Kidney (tissue), 14 donors: ENCODE results near the gene CELSR2. TPM values are rescaled to one million over a fixed set of nuclear protein-coding genes. Genes with fewer than 3 reads are reported as not detected.

Experiments used
- DNase-seq, 5 donors: peaks; one replicate each; pipeline ENCODE4 v3.0.0-alpha.2; 2013 to 2020
- FAIRE-seq: peaks from 2 replicates; lab custom pipeline; 2012; peaks lifted over from hg19 to GRCh38; lab: Jason Lieb, UNC
- H3K27ac ChIP-seq, 2 donors: one replicate each; pipeline ENCODE4 v1.7.0; 2013; ENCODE audit warnings: low read depth in 2 of 2, low read length in 2 of 2, inconsistent platforms in 1 of 2
- H3K27me3 ChIP-seq: one replicate; pipeline ENCODE4 v1.7.1; 2013; ENCODE audit warnings: low read length, inconsistent platforms; ENCODE audit not compliant: control insufficient read depth, insufficient read depth
- H3K36me3 ChIP-seq, 3 donors: one replicate each; pipeline versions ENCODE4 v1.7.0 to v1.7.1; 2013; ENCODE audit warnings: low read length in 3 of 3, control low read depth in 1 of 3, inconsistent platforms in 1 of 3; ENCODE audit not compliant: insufficient read depth in 3 of 3, control insufficient read depth in 2 of 3
- H3K4me1 ChIP-seq, 3 donors: one replicate each; pipeline versions ENCODE4 v1.7.0 to v1.7.1; 2013; ENCODE audit warnings: low read length in 3 of 3, inconsistent platforms in 1 of 3, low read depth in 1 of 3; ENCODE audit not compliant: control insufficient read depth in 2 of 3, insufficient read depth in 2 of 3
- H3K4me3 ChIP-seq, 3 donors: one replicate each; pipeline versions ENCODE4 v1.7.0 to v1.8.1; 2013; ENCODE audit warnings: low read length in 3 of 3, control low read depth in 1 of 3, inconsistent platforms in 1 of 3
- H3K9ac ChIP-seq, 3 donors: one replicate each; pipeline versions ENCODE4 v1.7.0 to v1.7.1; 2013; ENCODE audit warnings: low read length in 3 of 3, control low read depth in 1 of 3, inconsistent platforms in 1 of 3
- H3K9me3 ChIP-seq, 3 donors: one replicate each; pipeline versions ENCODE4 v1.7.0 to v1.7.1; 2013; ENCODE audit warnings: low read length in 3 of 3, control low read depth in 1 of 3, inconsistent platforms in 1 of 3; ENCODE audit not compliant: control insufficient read depth in 2 of 3, insufficient read depth in 1 of 3
- intact Hi-C: fragments of 100-400 bp; cut with DNase I; formaldehyde crosslinking; loops from one replicate; pipeline ENCODE4 v1.11.1; 2022
- polyA plus RNA-seq: library from polyadenylated mRNA; stranded (reverse); fragments of 350-450 nt; fragmentation: Illumina TruSeq; extraction: RNeasy Lipid Tissue Mini Kit (QIAGEN cat#74804); gene quantifications from one replicate; pipeline ENCODE4 v1.2.3, GENCODE V29; 2014; ENCODE audit warnings: low read depth, low replicate concordance; ENCODE audit not compliant: insufficient read depth
- total RNA-seq: library from RNA; stranded (reverse); fragmentation: NEBNext Ultra II Directional; extraction: Animal tissue kit (Norgen Biotek cat#: 25700); gene quantifications from one replicate; pipeline ENCODE4 v1.2.1, GENCODE V29; 2021
- TF ChIP-seq, protein P1 (sequence below): IDR thresholded peaks from 3 replicates; pipeline ENCODE4 v1.5.1; 2012; ENCODE audit warnings: mild to moderate bottlenecking, moderate library complexity, borderline replicate concordance; ENCODE audit not compliant: insufficient read depth; ENCODE audit errors: extremely low read depth
- donor health status: control.
- donor health status: control.
- donor health status: control.
- donor health status: control.
- donor health status: control.
- donor health status: DM: yes; HTN: yes; CAD: no.
- donor health status: Normal renal cell carcinoma (clear cell type).

Gene CELSR2
- total and polyA plus RNA-seq, 2 donors from 2014 or later = 10.6 to 65.6 TPM

- no peaks in the 10 kb centered on the region for H3K9me3 ChIP-seq
- H3K4me3 ChIP-seq = no peak overlapping the region
- no peak overlapping the region for H3K9ac ChIP-seq
- TF ChIP-seq, protein P1, sequence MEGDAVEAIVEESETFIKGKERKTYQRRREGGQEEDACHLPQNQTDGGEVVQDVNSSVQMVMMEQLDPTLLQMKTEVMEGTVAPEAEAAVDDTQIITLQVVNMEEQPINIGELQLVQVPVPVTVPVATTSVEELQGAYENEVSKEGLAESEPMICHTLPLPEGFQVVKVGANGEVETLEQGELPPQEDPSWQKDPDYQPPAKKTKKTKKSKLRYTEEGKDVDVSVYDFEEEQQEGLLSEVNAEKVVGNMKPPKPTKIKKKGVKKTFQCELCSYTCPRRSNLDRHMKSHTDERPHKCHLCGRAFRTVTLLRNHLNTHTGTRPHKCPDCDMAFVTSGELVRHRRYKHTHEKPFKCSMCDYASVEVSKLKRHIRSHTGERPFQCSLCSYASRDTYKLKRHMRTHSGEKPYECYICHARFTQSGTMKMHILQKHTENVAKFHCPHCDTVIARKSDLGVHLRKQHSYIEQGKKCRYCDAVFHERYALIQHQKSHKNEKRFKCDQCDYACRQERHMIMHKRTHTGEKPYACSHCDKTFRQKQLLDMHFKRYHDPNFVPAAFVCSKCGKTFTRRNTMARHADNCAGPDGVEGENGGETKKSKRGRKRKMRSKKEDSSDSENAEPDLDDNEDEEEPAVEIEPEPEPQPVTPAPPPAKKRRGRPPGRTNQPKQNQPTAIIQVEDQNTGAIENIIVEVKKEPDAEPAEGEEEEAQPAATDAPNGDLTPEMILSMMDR = no peak
- H3K27ac ChIP-seq = no peak overlapping the region
- H3K36me3 ChIP-seq = peaks cover 4 to 44% (median 33%) of the 10 kb centered on the region in 3 donors
- H3K27me3 ChIP-seq = no peaks in the 10 kb centered on the region
- FAIRE-seq = no peak
- intact Hi-C loops = no loop called here
- DNase-seq = no peak
- H3K4me1 ChIP-seq = no peaks in the 10 kb centered on the region
These were observed 21.2 kb upstream of the CELSR2 start for GRCh38 chr1:109228167-109228566.

- no peak for FAIRE-seq
- intact Hi-C loops = no loop called here
- TF ChIP-seq, protein P1 = no peak
These were observed 19.7 kb upstream of the CELSR2 start for GRCh38 chr1:109229531-109230127.

GRCh38 chr1:109231066-109231465 lies 18.3 kb upstream of the CELSR2 start:
- Histone ChIP-seq H3K27me3 (no peaks in the 10 kb centered on the region), H3K4me3 (no peak overlapping the region), H3K36me3 (peaks cover 6 to 56% (median 45%) of the 10 kb centered on the region in 3 donors), H3K9me3 (no peaks in the 10 kb centered on the region), H3K9ac (no peak overlapping the region), H3K27ac (no peak overlapping the region), H3K4me1 (no peaks in the 10 kb centered on the region)
- FAIRE-seq (no peak), DNase-seq (no peak)
- TF ChIP-seq, protein P1 = no peak
- intact Hi-C loops = no loop called here

More at GRCh38 chr1:109229531-109230127, 19.7 kb upstream of the CELSR2 start:
- H3K9ac ChIP-seq = no peak overlapping the region
- no peaks in the 10 kb centered on the region for H3K9me3 ChIP-seq
- no peak overlapping the region for H3K27ac ChIP-seq
- no peak for DNase-seq
- no peak overlapping the region for H3K4me3 ChIP-seq
- no peaks in the 10 kb centered on the region for H3K4me1 ChIP-seq
- peaks cover 4 to 44% (median 33%) of the 10 kb centered on the region in 3 donors for H3K36me3 ChIP-seq
- H3K27me3 ChIP-seq = no peaks in the 10 kb centered on the region

GRCh38 chr1:109235137-109235536 lies 14.2 kb upstream of the CELSR2 start:
- TF ChIP-seq, protein P1 = no peak
- Histone ChIP-seq H3K9me3 (no peaks in the 10 kb centered on the region), H3K27ac (no peak overlapping the region), H3K4me3 (no peak overlapping the region), H3K36me3 (peaks cover 2 to 59% (median 58%) of the 10 kb centered on the region in 3 donors), H3K9ac (no peak overlapping the region), H3K27me3 (no peaks in the 10 kb centered on the region), H3K4me1 (no peaks in the 10 kb centered on the region)
- no peak for DNase-seq
- no peak for FAIRE-seq
- intact Hi-C loops = no loop called here
